Adrenal gland (tissue), 12 donors: ENCODE measurements around the gene RIMOC1. TPM values are rescaled to one million over a fixed set of nuclear protein-coding genes. Genes with fewer than 3 reads are reported as not detected.

Source experiments
- DNase-seq, 7 donors: peaks; one replicate each; pipeline ENCODE4 v3.0.0-alpha.2; 2019 to 2020
- H3K27ac ChIP-seq, 5 donors: fragments of 200-600 bp; sonication (generic) in 4 of 5; 1 replicate in 3 of 5; 2 replicates in 2 of 5; pipeline versions ENCODE4 v1.5.1 to v1.8.0; 2016 to 2020; ENCODE audit warnings: mild to moderate bottlenecking in 1 of 5
- H3K27me3 ChIP-seq: fragments of 200-600 bp; 2 replicates; pipeline ENCODE4 v1.8.0; 2021
- H3K36me3 ChIP-seq, 2 donors: fragments of 200-600 bp; replicated peaks in 1 of 2; 1 replicate in 1 of 2; 2 replicates in 1 of 2; pipeline versions ENCODE4 v1.5.1 to v1.8.0; 2018 to 2022
- H3K4me1 ChIP-seq, 2 donors: fragments of 200-600 bp; replicated peaks in 1 of 2; 1 replicate in 1 of 2; 2 replicates in 1 of 2; pipeline versions ENCODE4 v1.5.1 to v1.8.0; 2018 to 2021
- H3K4me3 ChIP-seq, 4 donors: fragments of 200-600 bp; sonication (generic) in 3 of 4; one replicate each; pipeline ENCODE4 v1.5.1; 2016 to 2018
- H3K9me3 ChIP-seq, 3 donors: fragments of 200-600 bp; sonication (generic) in 1 of 3; replicated peaks in 1 of 3; 1 replicate in 2 of 3; 2 replicates in 1 of 3; pipeline versions ENCODE4 v1.5.1 to v1.8.0; 2016 to 2021
- POLR2A ChIP-seq, 2 donors: fragments of 450-650 bp; IDR thresholded peaks; one replicate each; pipeline ENCODE4 v1.6.1; 2017; ENCODE audit warnings: antibody characterized with exemption in 2 of 2, mild to moderate bottlenecking in 2 of 2, moderate library complexity in 1 of 2
- WGBS, 4 donors: extraction: QIAGEN DNeasy Blood & Tissue Kit in 2 of 4; methylation state at CpG; one replicate each; pipeline versions ENCODE4 v1.1.5 to v1.1.7; 2013 to 2017; 5-methylcytosine and 5-hydroxymethylcytosine counted together
- intact Hi-C, 2 donors: fragments of 100-400 bp; cut with DNase I; formaldehyde crosslinking; loops; one replicate each; pipeline versions ENCODE4 v1.14.1 to v1.15.0; 2022 to 2023
- polyA plus RNA-seq, 3 donors: library from polyadenylated mRNA; stranded (reverse); fragments of 200-250 nt in 2 of 3; fragments of 350-450 nt in 1 of 3; fragmentation: Illumina TruSeq in 1 of 3; extraction: RNeasy Lipid Tissue Mini Kit (QIAGEN cat#74804) in 1 of 3; gene quantifications; one replicate each; pipeline ENCODE4 v1.2.3, GENCODE V29; 2013 to 2014
- total RNA-seq, 9 donors: library from RNA; depleted of rRNA in 4 of 9; stranded (reverse); fragments of >200 nt in 4 of 9; fragments of 120-200 nt in 1 of 9; fragmentation: NEBNext Ultra II Directional in 1 of 9; extraction: Animal tissue kit (Norgen Biotek cat#: 25700) in 1 of 9; gene quantifications; one replicate each; pipeline versions ENCODE4 v1.1.0 to v1.2.4, GENCODE V29; 2013 to 2023
- TF ChIP-seq, protein P1 (sequence below), 6 experiments: fragments of 450-650 bp in 4 of 6; fragments of 200-600 bp in 2 of 6; sonication (generic) in 1 of 6; IDR thresholded peaks; 1 replicate in 5 of 6; 2 replicates in 1 of 6; pipeline versions ENCODE4 v1.5.1 to v1.8.0; 2016 to 2021; ENCODE audit warnings: antibody characterized with exemption in 6 of 6, mild to moderate bottlenecking in 2 of 6, moderate library complexity in 1 of 6
- donor health status: healthy with polysubstance abuse.
- donor health status: Bipolar disorder and iron deficiency.
- donor health status: DM: yes; HTN: yes; CAD: no.
- donor health status: DM: no; HTN: no; CAD: no.
- donor health status: DM: no; HTN: no; CAD: no.
- donor health status: DM: yes; HTN: yes; CAD: no.

Gene RIMOC1
- total and polyA plus RNA-seq, 12 donors, result 4.2 to 33.3 (median 16.6) TPM

DNA sequence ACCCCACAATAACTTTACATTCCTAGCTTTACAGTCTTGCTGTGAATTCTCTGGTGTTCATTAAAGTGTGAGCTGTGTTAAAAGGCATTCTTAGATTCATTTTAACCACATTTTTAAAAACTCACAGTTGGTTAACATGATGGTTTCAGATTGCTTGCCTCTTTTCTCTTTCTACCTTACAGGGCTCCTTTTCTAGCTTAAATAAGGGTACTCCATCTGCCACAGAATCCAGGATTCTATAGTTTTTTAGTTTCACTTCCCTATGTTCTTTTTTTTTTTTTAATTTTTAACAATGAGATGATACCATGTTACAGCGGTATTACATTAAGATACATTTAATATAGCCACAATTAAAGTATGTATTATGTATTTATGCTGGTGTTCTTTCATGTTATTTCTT is 17.0 kb downstream of the RIMOC1 start:
- H3K4me3 ChIP-seq, result no peak overlapping the region
- 91 to 98% (median 96%) methylated on average over 1 of the region's 1 CpG for WGBS, 4 donors
- H3K4me1 ChIP-seq, result peaks cover 0 to 12% of the 10 kb centered on the region in 2 donors
- no peaks in the 10 kb centered on the region for H3K27me3 ChIP-seq
- intact Hi-C loops, result no loop called here
- H3K27ac ChIP-seq, result no peak overlapping the region
- TF ChIP-seq, protein P1, sequence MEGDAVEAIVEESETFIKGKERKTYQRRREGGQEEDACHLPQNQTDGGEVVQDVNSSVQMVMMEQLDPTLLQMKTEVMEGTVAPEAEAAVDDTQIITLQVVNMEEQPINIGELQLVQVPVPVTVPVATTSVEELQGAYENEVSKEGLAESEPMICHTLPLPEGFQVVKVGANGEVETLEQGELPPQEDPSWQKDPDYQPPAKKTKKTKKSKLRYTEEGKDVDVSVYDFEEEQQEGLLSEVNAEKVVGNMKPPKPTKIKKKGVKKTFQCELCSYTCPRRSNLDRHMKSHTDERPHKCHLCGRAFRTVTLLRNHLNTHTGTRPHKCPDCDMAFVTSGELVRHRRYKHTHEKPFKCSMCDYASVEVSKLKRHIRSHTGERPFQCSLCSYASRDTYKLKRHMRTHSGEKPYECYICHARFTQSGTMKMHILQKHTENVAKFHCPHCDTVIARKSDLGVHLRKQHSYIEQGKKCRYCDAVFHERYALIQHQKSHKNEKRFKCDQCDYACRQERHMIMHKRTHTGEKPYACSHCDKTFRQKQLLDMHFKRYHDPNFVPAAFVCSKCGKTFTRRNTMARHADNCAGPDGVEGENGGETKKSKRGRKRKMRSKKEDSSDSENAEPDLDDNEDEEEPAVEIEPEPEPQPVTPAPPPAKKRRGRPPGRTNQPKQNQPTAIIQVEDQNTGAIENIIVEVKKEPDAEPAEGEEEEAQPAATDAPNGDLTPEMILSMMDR (IDR thresholded peaks at IDR 0.05), result no peak
- TF ChIP-seq POLR2A (IDR thresholded peaks at IDR 0.05), result no peak
- no peak for DNase-seq
- H3K9me3 ChIP-seq, result no peaks in the 10 kb centered on the region
- H3K36me3 ChIP-seq, result peaks cover 0 to 35% of the 10 kb centered on the region in 2 donors

DNA sequence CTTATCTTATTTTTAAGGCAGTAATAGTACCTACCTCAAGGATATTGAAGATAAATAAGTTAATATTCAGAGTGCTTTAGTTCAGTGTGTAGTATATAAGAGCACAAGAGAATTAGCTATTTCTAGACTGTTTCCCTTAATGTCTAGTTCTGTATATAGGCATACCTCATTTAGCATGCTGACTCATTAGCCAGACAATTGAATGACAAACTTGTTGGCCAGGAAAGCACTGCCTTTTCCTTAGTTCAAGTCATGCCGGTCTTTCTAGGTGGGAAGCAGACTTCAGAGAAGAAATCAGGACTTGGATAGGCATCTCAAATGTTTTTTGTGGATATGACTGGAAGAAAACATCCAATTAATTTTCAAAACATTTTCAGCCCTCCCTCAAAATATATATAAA is 17.7 kb downstream of the RIMOC1 start:
- Histone ChIP-seq H3K36me3 (peaks cover 0 to 34% of the 10 kb centered on the region in 2 donors), H3K4me3 (no peak overlapping the region), H3K27ac (no peak overlapping the region), H3K27me3 (no peaks in the 10 kb centered on the region), H3K4me1 (peaks cover 0 to 17% of the 10 kb centered on the region in 2 donors), H3K9me3 (no peaks in the 10 kb centered on the region)
- TF ChIP-seq POLR2A (IDR thresholded peaks at IDR 0.05), result no peak
- TF ChIP-seq, protein P1 (IDR thresholded peaks at IDR 0.05), result no peak
- no peak for DNase-seq
- intact Hi-C loops, result no loop called here
- 69 to 90% (median 78%) methylated on average over 1 of the region's 1 CpG for WGBS, 4 donors

DNA sequence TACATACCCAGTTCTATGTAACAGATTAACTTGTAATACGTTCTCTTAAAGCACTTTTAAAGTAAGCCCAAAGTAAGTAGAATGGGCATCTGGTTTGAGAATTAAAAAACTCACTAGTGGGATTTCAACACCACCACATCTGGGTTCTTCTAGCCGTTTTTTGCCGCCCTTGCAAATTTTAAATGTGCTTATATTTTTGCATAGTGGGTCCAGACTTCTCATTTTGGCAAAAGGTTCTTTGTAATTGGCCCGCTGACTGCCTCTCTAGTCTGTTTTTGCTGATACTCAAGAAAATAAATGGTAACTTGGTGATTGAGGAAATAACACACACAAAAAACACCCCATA is 20.4 kb downstream of the RIMOC1 start:
- intact Hi-C loops, result no loop called here
- peaks cover 0 to 17% of the 10 kb centered on the region in 2 donors for H3K4me1 ChIP-seq
- peaks cover 0 to 11% of the 10 kb centered on the region in 2 donors for H3K36me3 ChIP-seq
- peak overlapping the region; percentile 71 to 97 (median 92) for H3K27ac ChIP-seq
- no peaks in the 10 kb centered on the region for H3K9me3 ChIP-seq
- peak overlapping the region in 2 of 4 donors; percentile 67 to 79 for H3K4me3 ChIP-seq
- TF ChIP-seq POLR2A (IDR thresholded peaks at IDR 0.05), result no peak
- TF ChIP-seq, protein P1 (IDR thresholded peaks at IDR 0.05), result no peak
- WGBS, 4 donors, result 74 to 76% (median 74%) methylated on average over 4 of the region's 4 CpGs
- DNase-seq, result no peak
- no peaks in the 10 kb centered on the region for H3K27me3 ChIP-seq

DNA sequence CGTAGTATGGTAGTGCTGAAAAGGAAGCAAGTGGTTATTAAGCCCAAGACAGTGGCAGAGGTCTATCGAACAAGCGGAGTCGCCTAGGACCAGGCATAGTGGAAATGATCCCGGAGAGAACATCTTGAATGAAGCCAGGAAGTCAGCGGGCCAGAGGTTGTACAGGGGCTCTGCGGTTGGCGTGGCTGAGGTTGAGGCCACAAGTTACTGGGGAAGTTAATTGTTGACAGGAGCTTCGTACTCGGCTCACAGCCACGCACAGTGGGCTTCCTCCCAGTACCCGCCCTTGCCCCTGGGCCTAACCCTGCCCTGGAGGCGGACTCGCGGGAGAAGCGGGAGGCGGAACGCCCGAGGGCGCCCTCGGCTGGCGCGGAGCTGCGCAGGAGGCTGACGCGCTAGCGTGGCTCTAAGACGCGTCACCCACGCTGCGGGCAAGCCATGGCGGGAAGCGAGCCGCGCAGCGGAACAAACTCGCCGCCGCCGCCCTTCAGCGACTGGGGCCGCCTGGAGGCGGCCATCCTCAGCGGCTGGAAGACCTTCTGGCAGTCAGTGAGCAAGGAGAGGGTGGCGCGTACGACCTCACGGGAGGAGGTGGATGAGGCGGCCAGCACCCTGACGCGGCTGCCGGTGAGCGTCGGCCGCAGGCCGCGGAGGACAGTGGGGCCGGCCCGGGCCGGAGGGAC is 20.9 kb downstream of the RIMOC1 start, which contains the start of gene FBXO4:
Gene FBXO4 (plus strand): TSS at position 410 of the 683 bp plus-strand sequence. CDS start 29 bp downstream, at position 439.
- peaks cover 0 to 17% of the 10 kb centered on the region in 2 donors for H3K4me1 ChIP-seq
- peak within 1 kb of the TSS; percentile 71 to 97 (median 92) for H3K27ac ChIP-seq
- TF ChIP-seq, protein P1 (IDR thresholded peaks at IDR 0.05), result peak in 5 of 6 experiments; percentile 12 to 46 (median 22)
- peak; percentile 65 to 78 for TF ChIP-seq POLR2A (IDR thresholded peaks at IDR 0.05)
- intact Hi-C loops, result no loop called here
- peak; percentile 84 to 89 (median 85) for DNase-seq
- H3K36me3 ChIP-seq, result peaks cover 0 to 8% of the 10 kb centered on the region in 2 donors
- H3K4me3 ChIP-seq, result peak within 1 kb of the TSS in 3 of 4 donors; percentile 67 to 93 (median 79)
- no peaks in the 10 kb centered on the region for H3K27me3 ChIP-seq
- WGBS, 4 donors, result 0 to 3% (median 1%) methylated on average over 8 to 60 of the region's 60 CpGs
- no peaks in the 10 kb centered on the region for H3K9me3 ChIP-seq
